GM23248 (cell line): ENCODE data around the gene EDIL3. TPM values are rescaled to one million over a fixed set of nuclear protein-coding genes. Genes with fewer than 3 reads are reported as not detected.

Source experiments
- DNase-seq: peaks from one replicate; pipeline ENCODE4 v3.0.0-alpha.2; 2015
- H2AFZ ChIP-seq: fragments of 200-600 bp; sonication (generic); 2 replicates; pipeline ENCODE4 v1.6.1; 2016; ENCODE audit warnings: antibody characterized with exemption
- H3F3A ChIP-seq: fragments of 200-600 bp; sonication (generic); 2 replicates; pipeline ENCODE4 v1.6.1; 2016; ENCODE audit warnings: mild to moderate bottlenecking, antibody characterized with exemption, mixed run types; ENCODE audit not compliant: insufficient read depth
- H3K27ac ChIP-seq: fragments of 200-600 bp; sonication (generic); 2 replicates; pipeline ENCODE4 v1.5.1; 2016; ENCODE audit warnings: mild to moderate bottlenecking
- H3K27me3 ChIP-seq: fragments of 200-600 bp; sonication (generic); replicated peaks from 2 replicates; pipeline ENCODE4 v1.6.1; 2016; ENCODE audit warnings: mild to moderate bottlenecking; ENCODE audit not compliant: insufficient read depth
- H3K36me3 ChIP-seq: fragments of 200-600 bp; sonication (generic); 2 replicates; pipeline ENCODE4 v1.6.1; 2016; ENCODE audit warnings: low read depth, mild to moderate bottlenecking
- H3K4me1 ChIP-seq: fragments of 200-600 bp; sonication (generic); 2 replicates; pipeline ENCODE4 v1.6.1; 2016; ENCODE audit warnings: mild to moderate bottlenecking; ENCODE audit not compliant: insufficient read depth
- H3K4me2 ChIP-seq: fragments of 200-600 bp; sonication (generic); one replicate; pipeline ENCODE4 v1.6.1; 2016; ENCODE audit warnings: mild to moderate bottlenecking; ENCODE audit not compliant: unreplicated experiment
- H3K4me3 ChIP-seq: fragments of 200-600 bp; sonication (generic); 2 replicates; pipeline ENCODE4 v1.5.1; 2016; ENCODE audit warnings: mild to moderate bottlenecking
- H3K79me2 ChIP-seq: fragments of 200-600 bp; sonication (generic); 2 replicates; pipeline ENCODE4 v1.6.1; 2016; ENCODE audit warnings: mild to moderate bottlenecking; ENCODE audit not compliant: insufficient read depth
- H3K9ac ChIP-seq: fragments of 200-600 bp; sonication (generic); 2 replicates; pipeline ENCODE4 v1.6.1; 2016; ENCODE audit warnings: mild to moderate bottlenecking
- H3K9me2 ChIP-seq: fragments of 200-600 bp; sonication (generic); 2 replicates; pipeline ENCODE4 v1.6.1; 2016; ENCODE audit warnings: mixed run types, mild to moderate bottlenecking, moderate library complexity; ENCODE audit not compliant: insufficient read depth
- H3K9me3 ChIP-seq: fragments of 200-600 bp; sonication (generic); one replicate; pipeline ENCODE4 v1.6.1; 2017; ENCODE audit warnings: low read depth
- H4K20me1 ChIP-seq: fragments of 200-600 bp; sonication (generic); 2 replicates; pipeline ENCODE4 v1.6.0; 2016; ENCODE audit not compliant: insufficient read depth
- EZH2 ChIP-seq: fragments of 200-600 bp; sonication (generic); IDR thresholded peaks from 2 replicates; pipeline ENCODE4 v1.6.1; 2018; ENCODE audit warnings: antibody characterized with exemption, mild to moderate bottlenecking; ENCODE audit not compliant: insufficient read depth, poor library complexity, severe bottlenecking
- EZH2phosphoT487 ChIP-seq: fragments of 200-600 bp; sonication (generic); IDR thresholded peaks from 2 replicates; pipeline ENCODE4 v1.6.1; 2018; ENCODE audit warnings: antibody characterized with exemption, moderate library complexity, mild to moderate bottlenecking, low read depth; ENCODE audit not compliant: insufficient read depth
- WGBS, 2 experiments: methylation state at CpG; one replicate each; pipeline ENCODE4 v1.1.6; 2015 to 2017; ENCODE audit warnings: low lambda C conversion rate in 2 of 2, low coverage in 1 of 2; ENCODE audit errors: missing lambda C conversion rate in 2 of 2; 5-methylcytosine and 5-hydroxymethylcytosine counted together
- in situ Hi-C: fragments of 300-500 bp; cut with MboI; formaldehyde crosslinking; loops from 2 replicates; pipeline ENCODE4 v1.15.0; 2020
- polyA plus RNA-seq: library from polyadenylated mRNA; unstranded; fragments of >200 nt; fragmentation: Nextera tagmentation; extraction: Ambion mirVana; gene quantifications from 2 replicates; pipeline ENCODE4 v1.2.1, GENCODE V29; 2016
- total RNA-seq: library from RNA; depleted of rRNA; stranded (reverse); fragments of >200 nt; shearing (Covaris generic); gene quantifications from 2 replicates; pipeline ENCODE4 v1.2.3, GENCODE V29; 2014

Gene EDIL3
- total and polyA plus RNA-seq, 2 experiments from 2014 or later, result 17.7 to 24.1 TPM

DNA sequence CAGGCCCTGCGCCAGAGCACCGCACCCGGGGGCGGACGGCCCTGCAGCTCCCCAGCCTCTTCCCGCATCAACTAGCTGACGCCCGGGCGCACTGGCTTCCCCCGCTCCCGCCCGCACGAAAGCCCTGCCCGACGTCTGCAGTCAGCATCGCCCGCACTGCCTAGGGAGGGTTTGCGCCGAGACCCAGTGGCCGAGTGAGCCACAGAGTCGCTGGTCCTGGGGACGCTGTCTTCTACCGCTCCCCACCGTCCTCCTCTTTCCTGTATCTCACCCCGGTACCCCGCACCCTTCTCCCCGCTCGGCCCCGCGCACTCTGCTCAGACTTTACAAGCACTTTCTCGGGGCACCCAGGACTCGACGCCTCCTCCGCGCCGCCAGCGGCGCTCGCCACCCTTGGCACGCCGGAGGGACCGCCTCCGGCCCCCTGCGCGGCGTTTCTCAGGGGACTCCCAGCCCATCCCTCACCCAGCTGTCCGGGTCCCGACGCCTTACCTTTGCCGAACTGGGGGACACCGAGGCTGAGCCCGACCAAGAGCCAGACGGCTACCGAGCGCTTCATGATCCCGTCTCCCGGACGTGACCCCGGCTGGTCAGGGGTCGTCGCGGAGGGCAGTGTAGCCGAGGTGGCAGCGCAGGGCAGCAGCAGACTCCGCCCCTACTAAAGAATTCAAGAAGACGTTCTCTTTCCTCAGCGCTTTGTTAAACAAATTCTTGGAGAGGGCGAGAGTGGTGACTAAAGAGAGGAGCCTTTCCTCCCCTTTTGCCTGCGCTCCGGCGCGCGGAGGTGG, 670 bp downstream of the EDIL3 start:
- peaks cover 54% of the 10 kb centered on the region for H3K27me3 ChIP-seq
- no peaks in the 10 kb centered on the region for H3K9me2 ChIP-seq
- no peaks in the 10 kb centered on the region for H3K9me3 ChIP-seq
- H3K4me1 ChIP-seq, result no peaks in the 10 kb centered on the region
- peak overlapping the region; percentile 65 for H3K4me3 ChIP-seq
- TF ChIP-seq EZH2phosphoT487 (no peak), EZH2 (no peak)
- DNase-seq, result peak; percentile 70
- no peaks in the 10 kb centered on the region for H4K20me1 ChIP-seq
- H2AFZ ChIP-seq, result peak overlapping the region; percentile 62
- 1 to 2% methylated on average over 52 to 72 of the region's 73 CpGs for WGBS, 2 experiments
- H3K36me3 ChIP-seq, result no peaks in the 10 kb centered on the region
- H3K4me2 ChIP-seq, result peak overlapping the region; percentile 54
- no peak overlapping the region for H3K9ac ChIP-seq
- no peaks in the 10 kb centered on the region for H3F3A ChIP-seq
- H3K79me2 ChIP-seq, result no peaks in the 10 kb centered on the region
- no peak overlapping the region for H3K27ac ChIP-seq
- in situ Hi-C loops, result no loop called here

DNA sequence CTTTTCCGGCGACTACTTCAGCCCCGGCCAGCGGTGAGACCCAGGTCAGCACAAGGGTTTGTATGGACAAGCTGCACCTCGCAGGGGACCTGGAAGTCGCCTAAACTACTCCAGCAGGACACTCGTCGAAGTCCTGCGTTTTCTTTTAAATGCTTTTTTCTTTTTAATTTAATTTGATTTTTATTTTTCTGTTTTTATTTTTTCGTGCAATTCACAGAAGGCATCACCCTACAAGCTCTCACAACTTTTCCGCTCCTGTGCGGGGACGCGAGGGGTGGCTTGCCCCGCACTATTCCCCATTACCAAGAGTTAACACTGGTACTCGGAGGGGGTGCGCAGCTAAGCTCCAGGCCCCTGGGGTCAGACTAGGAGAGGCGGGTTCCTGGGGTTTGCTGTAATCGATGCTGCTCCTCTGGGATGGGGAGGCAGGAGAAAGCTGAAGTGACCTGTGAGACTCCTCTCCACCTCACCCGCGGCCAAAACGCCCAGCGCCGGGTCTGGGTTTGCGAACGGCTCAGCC, 1.3 kb downstream of the EDIL3 start:
- H4K20me1 ChIP-seq, result no peaks in the 10 kb centered on the region
- no peak overlapping the region for H3K27ac ChIP-seq
- no peaks in the 10 kb centered on the region for H3K9me2 ChIP-seq
- H3K4me2 ChIP-seq, result peak overlapping the region; percentile 54
- in situ Hi-C loops, result no loop called here
- H3K27me3 ChIP-seq, result peaks cover 54% of the 10 kb centered on the region
- no peaks in the 10 kb centered on the region for H3K9me3 ChIP-seq
- peak overlapping the region; percentile 62; the same call in 1 of the 2 replicates for H2AFZ ChIP-seq
- no peaks in the 10 kb centered on the region for H3F3A ChIP-seq
- no peaks in the 10 kb centered on the region for H3K36me3 ChIP-seq
- no peaks in the 10 kb centered on the region for H3K79me2 ChIP-seq
- peaks cover 5% of the 10 kb centered on the region for H3K4me1 ChIP-seq
- 0 out of 2 replicates have a peak, but pooled peaks have one; percentile 20 for TF ChIP-seq EZH2phosphoT487
- TF ChIP-seq EZH2, result peak; percentile 84
- H3K4me3 ChIP-seq, result peak overlapping the region; percentile 65
- 5 to 7% methylated on average over 26 of the region's 26 CpGs for WGBS, 2 experiments
- H3K9ac ChIP-seq, result no peak overlapping the region
- DNase-seq, result peak; percentile 1

DNA sequence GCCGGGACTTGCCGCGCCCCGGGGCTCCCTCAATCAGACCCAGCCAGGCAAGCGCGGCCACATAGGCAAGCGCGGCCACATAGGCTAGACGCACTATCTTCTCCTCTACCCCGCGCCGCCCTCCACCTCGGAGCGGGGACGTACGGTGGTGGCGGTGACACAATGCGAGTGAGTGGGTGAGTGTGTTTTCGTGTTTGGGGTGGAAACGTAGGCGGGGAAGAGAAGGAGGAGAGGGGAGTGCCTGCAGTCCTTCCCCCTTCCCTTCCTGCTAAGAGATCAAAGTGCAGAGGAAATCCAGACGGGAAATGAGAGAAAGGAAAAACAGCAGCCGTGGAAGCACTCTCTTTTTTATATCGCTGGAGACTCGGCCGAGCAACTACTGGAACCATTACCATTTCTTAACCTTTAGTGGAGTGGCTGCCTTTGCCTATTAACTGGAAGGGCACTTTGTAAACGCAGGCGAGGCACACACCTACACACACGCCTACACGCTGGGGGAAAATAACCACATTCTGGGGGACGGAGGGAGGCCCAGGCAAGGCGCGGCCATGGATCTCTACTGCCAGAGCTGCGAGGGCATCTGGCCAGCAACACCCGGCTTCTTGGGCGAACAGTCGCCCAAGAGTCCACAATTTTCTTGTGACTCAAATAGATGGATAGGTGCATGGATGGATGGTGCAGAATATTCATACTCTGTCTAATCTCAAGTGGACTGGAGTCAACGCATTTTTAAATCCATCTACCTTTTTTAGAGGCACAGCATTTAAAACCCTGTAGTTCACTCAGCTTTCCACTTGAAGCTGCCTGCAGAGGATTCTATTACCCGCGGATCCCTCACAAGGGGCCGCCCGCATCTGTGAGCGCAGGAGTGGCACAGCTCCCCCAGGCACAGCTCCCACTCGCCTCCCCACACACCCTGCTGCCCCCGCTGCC, 2.1 kb downstream of the EDIL3 start:
- peak overlapping the region; percentile 67 for H2AFZ ChIP-seq
- no peaks in the 10 kb centered on the region for H3K36me3 ChIP-seq
- peaks cover 5% of the 10 kb centered on the region for H3K4me1 ChIP-seq
- WGBS, 2 experiments, result 1 to 2% methylated on average over 44 to 45 of the region's 45 CpGs
- peaks cover 54% of the 10 kb centered on the region for H3K27me3 ChIP-seq
- in situ Hi-C loops, result no loop called here
- H3K4me3 ChIP-seq, result peak overlapping the region; percentile 65
- no peaks in the 10 kb centered on the region for H4K20me1 ChIP-seq
- DNase-seq, result peak; percentile 47
- no peaks in the 10 kb centered on the region for H3K9me2 ChIP-seq
- H3K9ac ChIP-seq, result no peak overlapping the region
- TF ChIP-seq EZH2 (peak; percentile 73), EZH2phosphoT487 (0 out of 2 replicates have a peak, but pooled peaks have one; percentile 18)
- no peak overlapping the region for H3K27ac ChIP-seq
- H3K4me2 ChIP-seq, result peak overlapping the region; percentile 73
- H3F3A ChIP-seq, result no peaks in the 10 kb centered on the region
- H3K79me2 ChIP-seq, result no peaks in the 10 kb centered on the region
- H3K9me3 ChIP-seq, result no peaks in the 10 kb centered on the region
